C4-2B (cell line): Measurements from ENCODE around the gene GGNBP2.

Source experiments
- CTCF ChIP-seq: fragments of 450-650 bp; conservative IDR thresholded peaks from 2 replicates; pipeline ENCODE4 v1.5.1; 2017; ENCODE audit warnings: mild to moderate bottlenecking
- ZFX ChIP-seq: fragments of 450-650 bp; IDR thresholded peaks from 2 replicates; pipeline ENCODE4 v1.6.1; 2017

DNA sequence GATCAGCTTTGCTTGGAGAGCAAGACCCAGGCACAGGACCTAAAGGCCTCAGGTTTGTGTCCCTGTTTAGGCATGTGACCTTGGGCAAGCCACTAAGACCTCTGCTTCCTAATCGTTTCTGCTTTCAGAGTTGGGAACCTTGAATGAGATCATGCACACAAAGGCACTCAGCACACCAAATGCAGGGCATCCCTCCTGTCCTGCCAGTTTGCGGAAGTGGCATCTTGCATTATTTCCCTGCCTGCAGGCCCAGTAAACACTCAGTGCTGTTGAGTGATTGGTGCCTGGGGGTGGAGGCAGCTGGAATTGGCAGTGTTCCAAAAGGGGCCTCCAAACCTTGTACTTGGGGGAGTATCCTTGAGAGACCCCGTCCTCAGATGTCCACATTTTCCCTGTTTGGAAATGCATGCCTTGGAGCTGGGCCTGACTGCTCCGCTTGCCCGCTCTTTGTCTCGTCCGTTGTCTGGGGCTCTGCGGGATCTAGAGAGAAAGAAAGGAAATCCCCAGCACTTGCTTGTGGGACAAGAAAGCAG lies 85.3 kb downstream of the GGNBP2 start:
- no peak for TF ChIP-seq CTCF
- TF ChIP-seq ZFX: no peak
